Panc1 (cell line): Measurements from ENCODE around the gene DPEP1. TPM values are rescaled to one million over a fixed set of nuclear protein-coding genes. Genes with fewer than 3 reads are reported as not detected.

Experiments
- ATAC-seq: fragments of 200-7000 bp; cut with Tn5 transposase; 2 replicates; pipeline ENCODE4 v1.9.1; 2020; ENCODE audit warnings: mild to moderate bottlenecking, moderate library complexity
- BruUV-seq: library from RNA; stranded (reverse); fragments of 400-500 nt; replicated peaks from 2 replicates; lab custom pipeline; 2021; lab: Mats Ljungman, UMichigan
- CTCF ChIA-PET: fragments of 300-600 bp; sonication (Branson Sonifier 250); formaldehyde crosslinking; loops from one replicate; lab custom pipeline; 2022; ENCODE audit warnings: antibody characterized with exemption; lab: Charles Lee
- POLR2A ChIA-PET: fragments of 300-600 bp; sonication (Branson Sonifier 250); formaldehyde crosslinking; loops from one replicate; lab custom pipeline; 2022; ENCODE audit warnings: antibody characterized with exemption; lab: Charles Lee
- DNase-seq: peaks from one replicate; pipeline ENCODE4 v3.0.0-alpha.2; 2010; ENCODE audit warnings: low read depth, low spot score
- H3K27ac ChIP-seq: 2 replicates; pipeline ENCODE4 v1.5.1; 2011; ENCODE audit warnings: mild to moderate bottlenecking, low read length, inconsistent platforms
- H3K27me3 ChIP-seq: fragments of 200-500 bp; sonication (Bioruptor generic); 2 replicates; pipeline ENCODE4 v1.6.0; 2014; ENCODE audit warnings: low read length, inconsistent platforms; ENCODE audit not compliant: control insufficient read depth, insufficient read depth
- H3K36me3 ChIP-seq: fragments of 200-500 bp; sonication (Bioruptor generic); 2 replicates; pipeline ENCODE4 v1.5.1; 2014; ENCODE audit warnings: inconsistent platforms, mild to moderate bottlenecking, low read length, moderate library complexity; ENCODE audit not compliant: control insufficient read depth, insufficient read depth
- H3K4me1 ChIP-seq: 2 replicates; pipeline ENCODE4 v1.5.1; 2011; ENCODE audit warnings: inconsistent platforms, mild to moderate bottlenecking, low read length, moderate library complexity; ENCODE audit not compliant: control insufficient read depth, insufficient read depth
- H3K4me3 ChIP-seq, 2 experiments: 2 replicates each; pipeline ENCODE4 v1.5.1; 2011 to 2012; ENCODE audit warnings: low read depth in 2 of 2, low read length in 2 of 2, mild to moderate bottlenecking in 2 of 2, inconsistent platforms in 1 of 2, moderate library complexity in 1 of 2
- H3K9me3 ChIP-seq: fragments of 200-500 bp; sonication (Bioruptor generic); 2 replicates; pipeline ENCODE4 v1.5.1; 2014; ENCODE audit warnings: low read depth, mild to moderate bottlenecking, inconsistent platforms, low read length, moderate library complexity; ENCODE audit not compliant: control insufficient read depth, insufficient read depth
- POLR2AphosphoS5 ChIP-seq: IDR thresholded peaks from 2 replicates; pipeline ENCODE4 v1.6.1; 2012; ENCODE audit warnings: mild to moderate bottlenecking, low read depth, low read length, moderate library complexity
- REST ChIP-seq, 2 experiments: IDR thresholded peaks; 2 replicates each; pipeline ENCODE4 v1.6.1; 2011 to 2012; ENCODE audit warnings: low read depth in 2 of 2, control low read depth in 1 of 2, low read length in 1 of 2, mild to moderate bottlenecking in 1 of 2, moderate library complexity in 1 of 2; ENCODE audit not compliant: insufficient read depth in 1 of 2
- SIN3A ChIP-seq: IDR thresholded peaks from 2 replicates; pipeline ENCODE4 v1.6.1; 2012; ENCODE audit warnings: low read depth, mild to moderate bottlenecking, low read length, moderate library complexity, borderline replicate concordance; ENCODE audit not compliant: insufficient read depth
- TCF7L2 ChIP-seq: IDR thresholded peaks from 2 replicates; pipeline ENCODE4 v1.6.1; 2011; ENCODE audit warnings: mild to moderate bottlenecking, low read depth, low read length, inconsistent platforms
- in situ Hi-C: cut with HindIII; loops from 2 replicates; pipeline ENCODE4 v1.10.0; 2016; ENCODE audit warnings: low sequenced_read_pairs, low pct_unique_long_range_greater_than_20kb
- intact Hi-C: fragments of 100-400 bp; cut with micrococcal nuclease; formaldehyde crosslinking; loops from one replicate; pipeline ENCODE4 v1.10.0; 2022; ENCODE audit not compliant: unreplicated experiment
- total RNA-seq: library from RNA; stranded (reverse); gene quantifications from one replicate; pipeline ENCODE4 v1.2.1, GENCODE V29; 2021; ENCODE audit not compliant: unreplicated experiment
- TF ChIP-seq, protein P1 (sequence below): fragments of 450-650 bp; IDR thresholded peaks from 2 replicates; pipeline ENCODE4 v1.5.1; 2017; ENCODE audit warnings: mild to moderate bottlenecking

The DPEP1 gene
- total RNA-seq, 1 experiment from 2014 or later = 0.18 TPM

- Histone ChIP-seq H3K4me1 (peaks cover 6% of the 10 kb centered on the region), H3K27ac (no peak overlapping the region), H3K27me3 (no peaks in the 10 kb centered on the region), H3K9me3 (no peaks in the 10 kb centered on the region), H3K4me3 (no peak overlapping the region), H3K36me3 (no peaks in the 10 kb centered on the region)
- no peak for ATAC-seq
- TF ChIP-seq TCF7L2 (no peak), SIN3A (no peak), REST (IDR thresholded peaks at IDR 0.05; ENCODE audit: insufficient read depth in 1 of 2, low read depth in 2 of 2, low read length in 1 of 2) (no peak), POLR2AphosphoS5 (no peak)
- TF ChIP-seq, protein P1, sequence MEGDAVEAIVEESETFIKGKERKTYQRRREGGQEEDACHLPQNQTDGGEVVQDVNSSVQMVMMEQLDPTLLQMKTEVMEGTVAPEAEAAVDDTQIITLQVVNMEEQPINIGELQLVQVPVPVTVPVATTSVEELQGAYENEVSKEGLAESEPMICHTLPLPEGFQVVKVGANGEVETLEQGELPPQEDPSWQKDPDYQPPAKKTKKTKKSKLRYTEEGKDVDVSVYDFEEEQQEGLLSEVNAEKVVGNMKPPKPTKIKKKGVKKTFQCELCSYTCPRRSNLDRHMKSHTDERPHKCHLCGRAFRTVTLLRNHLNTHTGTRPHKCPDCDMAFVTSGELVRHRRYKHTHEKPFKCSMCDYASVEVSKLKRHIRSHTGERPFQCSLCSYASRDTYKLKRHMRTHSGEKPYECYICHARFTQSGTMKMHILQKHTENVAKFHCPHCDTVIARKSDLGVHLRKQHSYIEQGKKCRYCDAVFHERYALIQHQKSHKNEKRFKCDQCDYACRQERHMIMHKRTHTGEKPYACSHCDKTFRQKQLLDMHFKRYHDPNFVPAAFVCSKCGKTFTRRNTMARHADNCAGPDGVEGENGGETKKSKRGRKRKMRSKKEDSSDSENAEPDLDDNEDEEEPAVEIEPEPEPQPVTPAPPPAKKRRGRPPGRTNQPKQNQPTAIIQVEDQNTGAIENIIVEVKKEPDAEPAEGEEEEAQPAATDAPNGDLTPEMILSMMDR = no peak
- CTCF ChIA-PET = no interaction called here
- in situ Hi-C loops (no loop called here), intact Hi-C loops (loop anchor here (5.0 kb wide), 1 partner anchor 42 kb away; no protein-coding TSS in a partner anchor)
- no TSS peak for BruUV-seq
- POLR2A ChIA-PET = no interaction called here
- DNase-seq = no peak
Observed at GRCh38 chr16:89599902-89600301, 13.5 kb upstream of the DPEP1 start.

DNA sequence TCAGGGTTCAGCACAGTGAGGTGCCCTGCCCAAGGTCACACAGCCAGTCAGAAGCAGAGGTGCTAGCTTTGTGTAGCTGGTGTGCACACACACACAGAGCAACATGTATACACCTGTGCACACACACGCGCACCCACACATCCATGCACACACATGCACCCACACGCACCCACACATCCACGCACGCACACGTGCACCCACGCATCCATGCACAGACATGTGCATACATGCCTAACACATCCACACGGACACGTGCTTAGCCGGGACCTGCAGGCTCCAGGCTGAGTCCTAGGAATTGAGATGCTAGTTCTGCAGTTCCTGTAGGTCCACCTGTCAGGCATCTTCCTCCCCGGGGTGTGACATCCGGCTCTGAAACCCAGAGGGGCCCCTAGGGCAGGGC lies 13.0 kb upstream of the DPEP1 start:
- intact Hi-C loops = loop anchor here (5.0 kb wide), 1 partner anchor 42 kb away; no protein-coding TSS in a partner anchor
- POLR2A ChIA-PET = interaction anchor here (0.6 to 1.0 kb wide), 2 partner anchors 9 to 57 kb away, joined by 5 to 9 read pairs; partner anchors contain the start of genes CHMP1A and SPATA33

More for the DNA sequence above, 13.0 kb upstream of the DPEP1 start:
- no peak overlapping the region for H3K27ac ChIP-seq
- CTCF ChIA-PET = no interaction called here
- H3K4me1 ChIP-seq = peaks cover 6% of the 10 kb centered on the region
- H3K9me3 ChIP-seq = no peaks in the 10 kb centered on the region
- no peak for DNase-seq
- no peak for TF ChIP-seq TCF7L2
- TF ChIP-seq, protein P1 = no peak
- BruUV-seq = no TSS peak
- H3K27me3 ChIP-seq = no peaks in the 10 kb centered on the region
- in situ Hi-C loops = no loop called here
- H3K36me3 ChIP-seq = no peaks in the 10 kb centered on the region
- no peak overlapping the region for H3K4me3 ChIP-seq
- no peak for ATAC-seq
